SU-DHL-6 (cell line): ENCODE measurements around the gene NR5A2.

Experiments used
- H2AFZ ChIP-seq: fragments of 200-600 bp; sonication (generic); 2 replicates; pipeline ENCODE4 v1.6.1; 2014; ENCODE audit warnings: low read depth, mild to moderate bottlenecking, moderate library complexity, mixed read lengths, antibody characterized with exemption, low read length; ENCODE audit not compliant: severe bottlenecking
- H3F3A ChIP-seq: fragments of 200-600 bp; shearing (Covaris generic); 2 replicates; pipeline ENCODE4 v1.6.0; 2016; ENCODE audit warnings: antibody characterized with exemption, mild to moderate bottlenecking; ENCODE audit not compliant: insufficient read depth
- H3K27ac ChIP-seq: fragments of 200-600 bp; sonication (generic); 2 replicates; pipeline ENCODE4 v1.5.1; 2016; ENCODE audit warnings: low read depth, mild to moderate bottlenecking, low read length, moderate library complexity, mixed read lengths
- H3K27me3 ChIP-seq: fragments of 200-600 bp; sonication (generic), shearing (Covaris generic); 2 replicates; pipeline ENCODE4 v1.6.0; 2014; ENCODE audit warnings: mild to moderate bottlenecking, low read length
- H3K36me3 ChIP-seq: fragments of 200-600 bp; sonication (generic); 2 replicates; pipeline ENCODE4 v1.6.1; 2014; ENCODE audit warnings: mild to moderate bottlenecking, low read length, mixed read lengths
- H3K4me2 ChIP-seq: fragments of 300-600, 200-600 bp; shearing (Covaris generic), sonication (generic); 2 replicates; pipeline ENCODE4 v1.6.0; 2014; ENCODE audit warnings: low read length, low read depth, mild to moderate bottlenecking; ENCODE audit not compliant: poor library complexity, severe bottlenecking
- H3K4me3 ChIP-seq: fragments of 200-600 bp; sonication (generic); 2 replicates; pipeline ENCODE4 v1.5.1; 2014; ENCODE audit warnings: antibody characterized with exemption, low read length, mild to moderate bottlenecking, mixed read lengths; ENCODE audit not compliant: insufficient read depth, poor library complexity, severe bottlenecking
- H3K79me2 ChIP-seq: fragments of 200-600 bp; sonication (generic); 2 replicates; pipeline ENCODE4 v1.6.1; 2014; ENCODE audit warnings: mild to moderate bottlenecking, low read length, moderate library complexity; ENCODE audit not compliant: insufficient read depth
- H3K9ac ChIP-seq: fragments of 200-600 bp; sonication (generic); 2 replicates; pipeline ENCODE4 v1.7.0; 2014; ENCODE audit warnings: mild to moderate bottlenecking, low read length
- H3K9me2 ChIP-seq: fragments of 200-600 bp; sonication (generic); replicated peaks from 2 replicates; pipeline ENCODE4 v1.6.1; 2014; ENCODE audit warnings: low read length; ENCODE audit not compliant: insufficient read depth
- H3K9me3 ChIP-seq: fragments of 200-600 bp; sonication (generic); 2 replicates; pipeline ENCODE4 v1.6.1; 2014; ENCODE audit warnings: low read length, mixed read lengths; ENCODE audit not compliant: insufficient read depth
- H4K20me1 ChIP-seq: fragments of 200-600 bp; sonication (generic); 2 replicates; pipeline ENCODE4 v1.6.1; 2014; ENCODE audit warnings: low read depth, mild to moderate bottlenecking, antibody characterized with exemption, low read length, moderate library complexity, mixed read lengths
- CTCF ChIP-seq: fragments of 200-600 bp; sonication (generic); IDR thresholded peaks from one replicate; pipeline ENCODE4 v1.5.1; 2017; ENCODE audit warnings: antibody characterized with exemption, mild to moderate bottlenecking, low read length, moderate library complexity; ENCODE audit not compliant: insufficient read depth, poor library complexity, severe bottlenecking
- EZH2phosphoT487 ChIP-seq: fragments of 200-600 bp; sonication (generic), shearing (Covaris generic); conservative IDR thresholded peaks from 2 replicates; pipeline ENCODE4 v1.6.1; 2018; ENCODE audit warnings: mild to moderate bottlenecking, antibody characterized with exemption, low read length, moderate library complexity, mixed read lengths

The NR5A2 gene

GRCh38 chr1:200103966-200104583, 76.6 kb downstream of the NR5A2 start:
- Histone ChIP-seq H3K4me2 (no peak overlapping the region), H4K20me1 (no peaks in the 10 kb centered on the region), H3K9me2 (no peaks in the 10 kb centered on the region), H3K36me3 (no peaks in the 10 kb centered on the region), H3K9ac (no peak overlapping the region), H3F3A (no peaks in the 10 kb centered on the region), H3K27me3 (no peaks in the 10 kb centered on the region), H2AFZ (no peak overlapping the region), H3K27ac (no peak overlapping the region), H3K4me3 (no peak overlapping the region), H3K9me3 (no peaks in the 10 kb centered on the region), H3K79me2 (no peaks in the 10 kb centered on the region)
- no peak for TF ChIP-seq CTCF
- no peak for TF ChIP-seq EZH2phosphoT487

GRCh38 chr1:200107004-200107470, 79.5 kb downstream of the NR5A2 start:
- no peak overlapping the region for H3K4me2 ChIP-seq
- no peak for TF ChIP-seq EZH2phosphoT487
- no peak for TF ChIP-seq CTCF
- H3F3A ChIP-seq, result no peaks in the 10 kb centered on the region
- H3K27me3 ChIP-seq, result no peaks in the 10 kb centered on the region
- no peak overlapping the region for H3K27ac ChIP-seq
- no peaks in the 10 kb centered on the region for H4K20me1 ChIP-seq
- no peaks in the 10 kb centered on the region for H3K36me3 ChIP-seq
- H3K9me3 ChIP-seq, result no peaks in the 10 kb centered on the region
- no peak overlapping the region for H3K4me3 ChIP-seq
- H3K79me2 ChIP-seq, result no peaks in the 10 kb centered on the region
- no peak overlapping the region for H2AFZ ChIP-seq
- no peak overlapping the region for H3K9ac ChIP-seq
- H3K9me2 ChIP-seq, result no peaks in the 10 kb centered on the region

GRCh38 chr1:200108659-200109058, 81.1 kb downstream of the NR5A2 start:
- no peaks in the 10 kb centered on the region for H3K36me3 ChIP-seq
- no peak overlapping the region for H3K9ac ChIP-seq
- H3K27ac ChIP-seq, result no peak overlapping the region
- H3K79me2 ChIP-seq, result no peaks in the 10 kb centered on the region
- H3K9me2 ChIP-seq, result no peaks in the 10 kb centered on the region
- H4K20me1 ChIP-seq, result no peaks in the 10 kb centered on the region
- no peak overlapping the region for H3K4me3 ChIP-seq
- TF ChIP-seq CTCF, result no peak
- no peak for TF ChIP-seq EZH2phosphoT487
- no peak overlapping the region for H2AFZ ChIP-seq
- no peaks in the 10 kb centered on the region for H3K27me3 ChIP-seq
- no peaks in the 10 kb centered on the region for H3F3A ChIP-seq
- H3K4me2 ChIP-seq, result no peak overlapping the region
- no peaks in the 10 kb centered on the region for H3K9me3 ChIP-seq
